Right lung (tissue), 10 donors: Measurements from ENCODE around the gene GPR149. TPM values are rescaled to one million over a fixed set of nuclear protein-coding genes. Genes with fewer than 3 reads are reported as not detected.
"Not testable (repeated sequence)": the region's sequence is repeated elsewhere in the genome, so short reads cannot be mapped to it uniquely, and the experiment has no call there.

Experiments used
- DNase-seq, 2 donors: peaks; one replicate each; pipeline ENCODE4 v3.0.0-alpha.2; 2013
- long read RNA-seq, 8 donors: transcript quantifications; one replicate each; lab custom pipeline, GENCODE V29; 2026
- polyA plus RNA-seq, 5 donors: library from polyadenylated mRNA; unstranded; fragments of 120-200 nt; gene quantifications; one replicate each; pipeline versions ENCODE4 v1.2.1 to v1.2.3, GENCODE V29; 2013; ENCODE audit warnings: inconsistent platforms in 1 of 5, low replicate concordance in 1 of 5; ENCODE audit not compliant: insufficient read length in 5 of 5, insufficient read depth in 1 of 5

GPR149 gene, protein sequence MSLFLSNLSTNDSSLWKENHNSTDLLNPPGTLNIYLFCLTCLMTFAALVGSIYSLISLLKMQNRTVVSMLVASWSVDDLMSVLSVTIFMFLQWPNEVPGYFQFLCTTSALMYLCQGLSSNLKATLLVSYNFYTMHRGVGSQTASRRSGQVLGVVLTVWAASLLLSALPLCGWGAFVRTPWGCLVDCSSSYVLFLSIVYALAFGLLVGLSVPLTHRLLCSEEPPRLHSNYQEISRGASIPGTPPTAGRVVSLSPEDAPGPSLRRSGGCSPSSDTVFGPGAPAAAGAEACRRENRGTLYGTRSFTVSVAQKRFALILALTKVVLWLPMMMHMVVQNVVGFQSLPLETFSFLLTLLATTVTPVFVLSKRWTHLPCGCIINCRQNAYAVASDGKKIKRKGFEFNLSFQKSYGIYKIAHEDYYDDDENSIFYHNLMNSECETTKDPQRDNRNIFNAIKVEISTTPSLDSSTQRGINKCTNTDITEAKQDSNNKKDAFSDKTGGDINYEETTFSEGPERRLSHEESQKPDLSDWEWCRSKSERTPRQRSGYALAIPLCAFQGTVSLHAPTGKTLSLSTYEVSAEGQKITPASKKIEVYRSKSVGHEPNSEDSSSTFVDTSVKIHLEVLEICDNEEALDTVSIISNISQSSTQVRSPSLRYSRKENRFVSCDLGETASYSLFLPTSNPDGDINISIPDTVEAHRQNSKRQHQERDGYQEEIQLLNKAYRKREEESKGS
- not detected for polyA plus RNA-seq
- long read RNA-seq, donor 1 = 0 reads
- long read RNA-seq, donor 2 = 0 reads
- long read RNA-seq, donor 3 = 0 reads
- long read RNA-seq, donor 4 = 0 reads
- long read RNA-seq, donor 5 = 0 reads
- long read RNA-seq, donor 6 = 0 reads
- long read RNA-seq, donor 7 = 0 reads
- long read RNA-seq, donor 8 = 0 reads

DNA sequence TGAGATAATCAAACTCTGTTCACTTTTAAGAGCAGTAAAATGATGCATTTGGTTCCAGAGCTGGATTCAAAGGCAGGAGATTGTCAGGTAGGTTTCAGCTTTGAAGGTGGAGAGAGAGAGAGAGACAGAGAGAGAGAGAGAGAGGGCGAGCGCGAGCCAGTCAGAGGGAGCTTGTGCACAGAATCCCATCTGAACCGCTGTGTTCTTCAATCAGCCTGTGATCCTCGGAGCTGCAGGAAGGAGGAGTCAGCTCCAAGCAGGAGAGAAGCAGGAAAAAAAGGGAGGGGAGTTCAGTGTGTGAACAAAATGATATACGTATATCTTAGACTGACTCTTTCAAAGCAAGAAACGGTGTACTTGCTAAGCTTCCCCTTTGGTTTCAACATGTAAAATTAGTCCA, at the start of gene GPR149:
GPR149 (minus strand) TSS at position 177 of the 400 bp plus-strand sequence. CDS start 575 bp downstream, outside the sequence.
- DNase-seq = no peak

- DNase-seq = no peak
Observed at GRCh38 chr3:154473769-154474168, 43.8 kb upstream of the GPR149 start.

DNA sequence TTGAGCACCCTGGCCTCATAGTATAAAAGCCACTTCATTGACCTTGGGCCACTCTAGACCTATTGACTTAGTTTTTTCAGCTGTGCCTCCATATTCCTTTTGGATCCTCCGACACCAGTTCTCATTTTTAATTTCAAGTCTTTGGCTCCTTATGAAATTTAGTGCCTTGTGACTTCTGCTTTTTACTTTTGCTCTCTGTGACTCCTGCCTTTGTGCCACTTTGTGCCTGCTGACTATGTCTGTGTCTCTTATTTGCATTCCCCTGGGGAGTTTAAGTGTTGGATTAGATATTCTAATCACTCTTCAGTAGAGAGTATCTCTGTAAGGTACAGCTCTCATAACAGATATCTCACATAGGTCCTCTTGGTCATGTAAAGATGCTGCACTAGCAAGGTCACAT, 39.6 kb upstream of the GPR149 start:
- no peak for DNase-seq

- DNase-seq = no peak
Observed at GRCh38 chr3:154464440-154465190, 34.6 kb upstream of the GPR149 start.

DNA sequence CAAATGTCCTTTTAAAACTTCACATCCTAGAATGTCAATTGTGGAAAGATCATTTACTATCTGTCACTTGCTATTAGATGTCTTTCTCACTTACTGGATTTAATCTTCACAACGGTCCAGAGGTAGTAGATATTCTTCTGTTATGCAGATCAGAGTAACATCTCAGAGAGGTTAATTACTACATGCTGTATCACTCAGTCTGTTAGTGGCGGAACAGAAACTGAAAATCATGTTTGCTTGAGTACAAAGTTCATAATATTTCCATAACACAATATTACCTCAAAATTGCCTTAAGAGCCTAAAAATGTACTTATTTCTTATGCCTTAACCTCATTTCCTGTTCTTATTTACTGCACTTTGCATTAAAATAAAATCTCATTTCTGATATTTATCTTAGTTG, 28.6 kb upstream of the GPR149 start:
- no peak for DNase-seq

GRCh38 chr3:154439081-154439480, 9.1 kb upstream of the GPR149 start:
- DNase-seq = not testable (repeated sequence)

GRCh38 chr3:154431043-154431442, 1.1 kb upstream of the GPR149 start:
- no peak for DNase-seq

DNA sequence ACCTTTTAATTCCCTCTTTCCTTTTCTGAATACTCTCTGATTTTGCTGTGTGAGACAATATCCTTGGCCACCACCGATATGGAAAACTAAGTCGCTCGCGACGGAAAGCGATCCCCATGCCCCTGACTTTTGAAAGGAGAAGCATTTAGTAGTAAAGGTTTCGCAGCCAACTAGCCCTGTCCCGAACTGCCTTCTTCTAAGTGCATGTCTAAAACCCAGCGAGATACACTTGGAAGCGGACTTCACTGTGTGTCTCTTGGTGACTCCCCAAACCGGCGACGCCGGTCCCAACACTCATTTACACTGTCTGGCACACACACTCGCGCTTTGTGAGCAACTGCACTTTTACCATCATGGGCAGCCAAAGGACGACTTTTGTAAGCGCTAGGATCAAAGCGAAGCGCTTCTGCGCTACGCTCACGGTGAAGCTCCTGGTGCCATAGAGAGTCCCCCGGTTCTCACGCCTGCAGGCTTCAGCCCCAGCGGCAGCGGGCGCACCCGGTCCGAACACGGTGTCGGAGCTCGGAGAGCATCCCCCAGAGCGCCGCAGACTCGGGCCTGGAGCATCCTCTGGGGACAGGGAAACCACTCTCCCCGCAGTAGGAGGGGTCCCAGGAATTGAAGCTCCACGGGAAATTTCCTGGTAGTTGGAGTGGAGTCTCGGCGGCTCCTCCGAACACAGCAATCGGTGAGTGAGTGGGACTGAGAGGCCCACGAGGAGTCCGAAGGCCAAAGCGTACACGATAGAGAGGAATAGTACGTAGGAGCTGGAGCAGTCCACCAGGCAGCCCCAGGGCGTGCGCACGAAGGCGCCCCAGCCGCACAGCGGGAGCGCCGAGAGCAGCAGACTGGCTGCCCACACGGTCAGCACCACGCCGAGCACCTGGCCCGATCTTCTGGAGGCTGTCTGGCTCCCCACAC, 1.4 kb downstream of the GPR149 start:
- no peak for DNase-seq

GRCh38 chr3:154427685-154428285, 2.2 kb downstream of the GPR149 start:
- no peak for DNase-seq

GRCh38 chr3:154422694-154423093, 7.3 kb downstream of the GPR149 start:
- no peak for DNase-seq

DNA sequence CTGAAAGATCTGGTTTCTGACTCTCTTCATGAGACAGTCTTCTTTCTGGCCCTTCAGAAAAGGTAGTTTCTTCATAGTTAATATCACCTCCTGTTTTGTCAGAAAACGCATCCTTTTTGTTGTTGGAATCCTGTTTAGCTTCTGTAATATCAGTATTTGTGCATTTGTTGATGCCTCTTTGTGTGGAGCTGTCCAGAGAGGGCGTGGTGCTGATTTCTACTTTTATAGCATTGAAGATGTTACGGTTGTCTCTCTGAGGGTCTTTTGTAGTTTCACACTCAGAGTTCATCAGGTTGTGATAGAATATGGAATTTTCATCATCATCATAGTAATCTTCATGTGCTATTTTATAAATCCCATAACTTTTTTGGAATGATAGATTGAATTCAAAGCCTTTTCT, 8.9 kb downstream of the GPR149 start:
- DNase-seq = no peak

DNA sequence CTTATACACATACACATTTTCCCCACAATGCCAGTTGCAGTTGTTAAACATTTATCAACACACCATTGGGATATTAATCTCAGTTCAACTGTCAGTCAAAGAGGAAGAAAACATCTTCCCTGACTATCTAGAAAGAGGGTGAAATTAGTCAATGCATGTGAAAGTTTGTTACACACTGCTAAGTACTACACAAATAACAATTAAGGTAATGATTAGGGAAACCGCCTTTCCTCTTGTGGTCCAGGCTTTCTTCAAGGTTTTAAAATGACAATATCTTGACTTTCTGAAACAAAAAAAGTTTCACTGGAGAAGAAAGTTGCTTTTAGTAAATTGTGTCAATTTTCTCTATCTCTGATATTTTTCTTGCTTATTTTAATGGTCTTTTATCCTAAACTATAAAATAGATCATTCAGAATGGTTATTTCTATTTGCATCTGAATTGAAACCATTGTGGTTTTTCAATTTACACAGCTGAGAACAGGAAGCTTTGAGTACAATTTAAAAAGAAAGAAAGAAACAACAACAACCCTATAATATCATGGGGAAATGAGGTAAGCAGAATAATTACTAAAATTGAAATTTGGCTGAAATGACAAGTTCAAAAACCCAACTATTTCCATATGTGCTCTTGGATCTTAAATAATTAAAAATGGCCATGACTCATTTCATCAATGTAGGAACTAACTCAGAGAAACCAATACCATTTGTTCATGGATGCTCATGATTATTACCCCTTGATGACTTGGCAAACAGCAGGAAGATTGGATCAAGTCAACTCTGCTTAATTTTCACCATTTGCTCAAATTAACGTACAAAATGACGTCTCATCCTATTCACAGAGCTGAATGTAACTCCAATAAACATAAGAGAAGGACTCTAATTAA, 31.7 kb downstream of the GPR149 start:
- DNase-seq = no peak

DNA sequence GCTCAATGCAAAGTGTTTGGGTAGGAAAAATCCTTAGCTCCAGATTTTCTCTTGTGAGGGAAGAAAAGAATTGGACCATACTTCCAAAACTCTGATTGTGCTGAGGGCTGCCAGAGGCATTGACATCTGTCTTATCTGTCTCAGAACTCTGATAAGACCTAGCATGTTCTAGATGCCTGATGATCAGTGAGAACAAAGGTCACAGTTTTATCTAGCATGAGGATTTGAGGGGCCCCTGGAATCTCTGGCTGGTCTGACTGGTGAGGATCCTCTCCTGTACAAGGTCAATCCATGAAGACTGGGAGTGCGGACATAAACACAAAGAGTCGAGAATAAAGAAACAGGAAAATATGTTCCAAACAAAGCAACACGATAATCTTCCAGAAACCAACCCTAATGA, 40.1 kb downstream of the GPR149 start:
- no peak for DNase-seq

DNA sequence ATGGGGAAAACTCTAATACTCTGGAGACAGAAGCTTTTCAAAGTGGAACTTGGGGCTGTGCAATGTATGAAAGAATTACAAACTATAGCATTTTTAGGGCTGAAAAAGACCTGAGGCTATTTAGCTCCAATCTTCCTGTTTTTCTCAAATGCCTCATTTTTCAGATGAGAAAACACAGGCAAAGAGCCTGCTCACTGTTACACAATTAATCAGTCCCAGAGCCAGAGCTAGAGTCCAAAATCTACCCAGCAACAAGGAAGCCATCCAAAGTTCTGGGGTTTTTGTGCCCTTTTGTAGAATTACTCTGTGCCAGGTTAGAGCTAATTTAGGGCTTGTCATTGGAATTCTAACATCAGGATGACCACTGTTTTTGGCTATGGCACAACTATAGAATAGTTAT, 45.5 kb downstream of the GPR149 start:
- no peak for DNase-seq

DNA sequence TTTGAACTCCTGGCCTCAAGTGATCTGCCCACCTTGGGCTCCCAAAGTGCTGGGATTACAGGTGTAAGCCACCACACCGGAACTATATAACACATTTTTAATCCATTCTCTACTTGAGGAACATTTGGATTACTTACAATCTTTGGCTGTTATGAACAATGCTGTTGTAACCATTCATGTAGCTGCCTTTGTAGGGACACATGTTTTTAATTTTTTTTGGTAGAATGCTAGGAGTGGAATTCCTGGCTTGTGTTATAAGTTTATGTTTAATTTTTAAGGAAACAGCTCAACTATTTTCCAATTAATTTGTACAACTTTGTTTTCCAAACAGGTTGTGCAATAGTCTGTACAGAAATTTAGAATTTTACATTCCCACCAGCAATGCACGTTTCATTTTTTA, 51.7 kb downstream of the GPR149 start:
- DNase-seq = no peak

- DNase-seq = no peak
Observed at GRCh38 chr3:154367221-154367620, 62.8 kb downstream of the GPR149 start.

GRCh38 chr3:154364849-154365248, 65.1 kb downstream of the GPR149 start:
- DNase-seq = no peak

DNA sequence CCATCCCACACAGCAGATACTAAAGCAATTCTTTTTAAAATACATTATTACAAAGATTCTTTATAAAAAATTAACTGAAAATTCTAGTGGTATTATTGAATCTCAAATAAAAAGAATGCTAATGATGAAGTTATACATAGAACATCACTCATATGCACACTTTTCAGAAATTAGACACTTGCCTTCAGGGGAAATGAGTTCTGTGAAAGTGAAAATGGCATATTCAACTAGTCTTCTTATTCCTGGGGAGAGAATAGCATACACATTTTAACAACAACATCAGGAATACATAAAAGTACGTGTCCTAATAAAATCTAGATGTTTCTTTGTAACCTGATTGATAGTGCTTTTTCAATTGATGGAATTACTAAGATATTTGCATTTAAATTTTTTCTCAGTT, 68.9 kb downstream of the GPR149 start:
- DNase-seq = no peak

DNA sequence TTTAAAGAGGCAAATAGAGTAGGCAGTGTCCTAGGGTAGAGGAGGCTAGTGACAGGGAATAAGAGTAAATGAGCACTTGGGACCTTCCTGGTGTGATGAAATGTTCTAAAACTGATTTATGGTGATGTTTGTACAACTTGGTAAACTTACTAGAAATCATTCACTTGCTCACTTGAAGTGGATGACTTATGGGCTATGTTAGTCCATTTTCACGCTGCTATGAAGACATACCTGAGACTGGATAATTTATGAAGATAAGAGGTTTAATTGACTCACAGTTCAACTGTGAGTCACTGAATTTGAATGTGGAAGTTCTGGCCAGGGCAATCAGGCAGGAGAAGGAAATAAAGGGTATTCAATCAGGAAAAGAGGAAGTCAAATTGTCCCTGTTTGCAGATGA, 74.0 kb downstream of the GPR149 start:
- no peak for DNase-seq
